Caco-2 (cell line): ENCODE measurements around the gene NAA35. TPM values are rescaled to one million over a fixed set of nuclear protein-coding genes. Genes with fewer than 3 reads are reported as not detected.
"Not testable (repeated sequence)": the region's sequence is repeated elsewhere in the genome, so short reads cannot be mapped to it uniquely, and the experiment has no call there.

Source experiments
- BruUV-seq: library from RNA; stranded (reverse); fragments of 400-500 nt; replicated peaks from 2 replicates; lab custom pipeline; 2021; lab: Mats Ljungman, UMichigan
- CTCF ChIA-PET: fragments of 300-600 bp; sonication (Branson Sonifier 250); formaldehyde crosslinking; loops from one replicate; lab custom pipeline; 2022; ENCODE audit warnings: antibody characterized with exemption; lab: Charles Lee
- POLR2A ChIA-PET: fragments of 300-600 bp; sonication (Branson Sonifier 250); formaldehyde crosslinking; loops from one replicate; lab custom pipeline; 2022; ENCODE audit warnings: antibody characterized with exemption; lab: Charles Lee
- DNase-seq, 2 experiments: peaks; one replicate each; pipeline versions ENCODE4 v3.0.0 to v3.0.0-alpha.2; 2020 to 2022
- H3K27me3 ChIP-seq: replicated peaks from 2 replicates; pipeline ENCODE4 v1.6.0; 2011; ENCODE audit warnings: low read length; ENCODE audit not compliant: control insufficient read depth, insufficient read depth
- H3K36me3 ChIP-seq: 2 replicates; pipeline ENCODE4 v1.5.1; 2011; ENCODE audit warnings: low read length; ENCODE audit not compliant: control insufficient read depth, insufficient read depth
- H3K4me1 ChIP-seq: fragments of 250-450 bp; sonication (Bioruptor Pico); 2 replicates; pipeline ENCODE4 v1.5.1; 2020; ENCODE audit warnings: mild to moderate bottlenecking
- H3K4me3 ChIP-seq: 2 replicates; pipeline ENCODE4 v1.5.1; 2011; ENCODE audit warnings: low read depth, mild to moderate bottlenecking, control low read depth, low read length
- H3K9me3 ChIP-seq: fragments of 250-450 bp; sonication (Bioruptor Pico); 2 replicates; pipeline ENCODE4 v1.5.1; 2020; ENCODE audit warnings: mild to moderate bottlenecking, moderate library complexity
- H3K27ac Mint-ChIP-seq: one replicate; pipeline ENCODE4 v1.8.0; 2022; ENCODE audit warnings: mixed read lengths; ENCODE audit not compliant: unreplicated experiment
- H3K27me3 Mint-ChIP-seq: one replicate; pipeline ENCODE4 v1.8.0; 2022; ENCODE audit warnings: mixed read lengths; ENCODE audit not compliant: insufficient read depth, unreplicated experiment
- H3K36me3 Mint-ChIP-seq: one replicate; pipeline ENCODE4 v1.8.0; 2022; ENCODE audit warnings: mild to moderate bottlenecking, mixed read lengths; ENCODE audit not compliant: insufficient read depth, unreplicated experiment
- H3K4me1 Mint-ChIP-seq: one replicate; pipeline ENCODE4 v1.8.0; 2022; ENCODE audit warnings: low read depth, mixed read lengths; ENCODE audit not compliant: unreplicated experiment
- H3K4me3 Mint-ChIP-seq: one replicate; pipeline ENCODE4 v1.8.0; 2022; ENCODE audit warnings: mild to moderate bottlenecking, moderate library complexity, mixed read lengths; ENCODE audit not compliant: unreplicated experiment
- H3K9me3 Mint-ChIP-seq: one replicate; pipeline ENCODE4 v1.8.0; 2022; ENCODE audit warnings: mixed read lengths; ENCODE audit not compliant: unreplicated experiment
- intact Hi-C: fragments of 100-400 bp; cut with micrococcal nuclease; formaldehyde crosslinking; loops from one replicate; pipeline ENCODE4 v1.10.0; 2022; ENCODE audit not compliant: unreplicated experiment
- total RNA-seq: library from RNA; stranded (reverse); gene quantifications from 2 replicates; pipeline ENCODE4 v1.2.3, GENCODE V29; 2022
- TF ChIP-seq, protein P1 (sequence below), 2 experiments: fragments of 200-600 bp in 1 of 2; IDR thresholded peaks; 1 replicate in 1 of 2; 2 replicates in 1 of 2; pipeline versions ENCODE4 v1.5.1 to v1.8.0; 2011 to 2022; ENCODE audit warnings: antibody characterized with exemption in 1 of 2, control low read depth in 1 of 2, inconsistent platforms in 1 of 2, low read depth in 1 of 2, low read length in 1 of 2, mild to moderate bottlenecking in 1 of 2, moderate library complexity in 1 of 2; ENCODE audit not compliant: insufficient read depth in 1 of 2, severe bottlenecking in 1 of 2, unreplicated experiment in 1 of 2

Gene NAA35
- total RNA-seq, 1 experiment from 2014 or later: 24.1 TPM

DNA sequence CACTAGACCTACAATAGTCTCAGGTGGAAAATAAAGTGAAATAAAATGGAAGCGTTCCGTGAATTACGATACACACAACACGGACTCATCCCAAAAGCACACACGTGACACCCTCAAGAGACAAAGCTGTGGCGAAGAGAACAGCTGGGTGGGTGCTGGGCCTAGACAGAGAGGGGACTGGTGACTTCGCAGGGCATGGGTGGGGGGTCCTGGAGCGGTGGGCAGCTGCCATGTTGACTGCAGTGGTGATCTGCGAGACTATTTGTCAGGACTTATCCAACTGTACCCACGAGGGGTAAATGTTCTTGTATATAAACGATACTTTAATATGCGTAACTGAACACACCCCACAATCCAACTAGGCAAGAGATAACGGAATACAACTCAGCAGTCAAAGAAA is 106.4 kb downstream of the NAA35 start:
- no peaks in the 10 kb centered on the region; the same call in 1 of the 2 replicates for H3K36me3 ChIP-seq
- ChIA-PET POLR2A (no interaction called here), CTCF (no interaction called here)
- H3K4me3 Mint-ChIP-seq: no peak overlapping the region
- no peaks in the 10 kb centered on the region for H3K9me3 Mint-ChIP-seq
- TF ChIP-seq, protein P1, sequence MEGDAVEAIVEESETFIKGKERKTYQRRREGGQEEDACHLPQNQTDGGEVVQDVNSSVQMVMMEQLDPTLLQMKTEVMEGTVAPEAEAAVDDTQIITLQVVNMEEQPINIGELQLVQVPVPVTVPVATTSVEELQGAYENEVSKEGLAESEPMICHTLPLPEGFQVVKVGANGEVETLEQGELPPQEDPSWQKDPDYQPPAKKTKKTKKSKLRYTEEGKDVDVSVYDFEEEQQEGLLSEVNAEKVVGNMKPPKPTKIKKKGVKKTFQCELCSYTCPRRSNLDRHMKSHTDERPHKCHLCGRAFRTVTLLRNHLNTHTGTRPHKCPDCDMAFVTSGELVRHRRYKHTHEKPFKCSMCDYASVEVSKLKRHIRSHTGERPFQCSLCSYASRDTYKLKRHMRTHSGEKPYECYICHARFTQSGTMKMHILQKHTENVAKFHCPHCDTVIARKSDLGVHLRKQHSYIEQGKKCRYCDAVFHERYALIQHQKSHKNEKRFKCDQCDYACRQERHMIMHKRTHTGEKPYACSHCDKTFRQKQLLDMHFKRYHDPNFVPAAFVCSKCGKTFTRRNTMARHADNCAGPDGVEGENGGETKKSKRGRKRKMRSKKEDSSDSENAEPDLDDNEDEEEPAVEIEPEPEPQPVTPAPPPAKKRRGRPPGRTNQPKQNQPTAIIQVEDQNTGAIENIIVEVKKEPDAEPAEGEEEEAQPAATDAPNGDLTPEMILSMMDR (IDR thresholded peaks at IDR 0.05; ENCODE audit: insufficient read depth in 1 of 2, low read depth in 1 of 2, low read length in 1 of 2, severe bottlenecking in 1 of 2, unreplicated experiment in 1 of 2): no peak
- intact Hi-C loops: no loop called here
- no peak for DNase-seq
- no peaks in the 10 kb centered on the region for H3K9me3 ChIP-seq
- H3K36me3 Mint-ChIP-seq: no peaks in the 10 kb centered on the region
- H3K4me1 ChIP-seq: no peaks in the 10 kb centered on the region
- no peaks in the 10 kb centered on the region for H3K27me3 Mint-ChIP-seq
- no peaks in the 10 kb centered on the region for H3K27me3 ChIP-seq
- no TSS peak for BruUV-seq
- H3K27ac Mint-ChIP-seq: peak overlapping the region; percentile 42
- H3K4me3 ChIP-seq: no peak overlapping the region
- H3K4me1 Mint-ChIP-seq: no peaks in the 10 kb centered on the region

DNA sequence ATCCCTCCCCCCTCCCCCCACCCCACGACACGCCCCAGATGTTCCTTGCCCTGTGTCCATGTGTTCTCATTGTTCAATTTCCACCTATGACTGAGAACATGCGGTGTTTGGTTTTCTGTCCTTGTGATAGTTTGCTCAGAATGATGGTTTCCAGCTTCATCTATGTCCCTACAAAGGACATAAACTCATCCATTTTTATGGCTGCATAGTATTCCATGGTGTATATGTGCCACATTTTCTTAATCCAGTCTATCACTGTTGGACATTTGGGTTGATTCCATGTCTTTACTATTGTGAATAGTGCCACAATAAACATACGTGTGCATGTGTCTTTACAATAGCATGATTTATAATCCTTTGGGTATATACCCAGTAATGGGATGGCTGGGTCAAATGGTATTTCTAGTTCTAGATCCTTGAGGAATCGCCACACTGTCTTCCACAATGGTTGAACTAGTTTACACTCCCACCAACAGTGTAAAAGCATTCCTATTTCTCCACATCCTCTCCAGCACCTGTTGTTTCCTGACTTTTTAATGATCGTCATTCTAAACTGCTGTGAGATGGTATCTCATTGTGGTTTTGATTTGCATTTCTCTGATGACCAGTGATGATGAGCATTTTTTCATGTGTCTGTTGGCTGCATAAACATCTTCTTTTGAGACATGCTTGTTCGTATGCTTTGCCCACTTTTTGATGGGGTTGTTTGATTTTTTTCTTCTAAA is 107.2 kb downstream of the NAA35 start:
- H3K36me3 Mint-ChIP-seq, intact Hi-C loops, CTCF ChIA-PET, H3K27me3 Mint-ChIP-seq, H3K27ac Mint-ChIP-seq, H3K4me3 Mint-ChIP-seq, H3K4me1 ChIP-seq, H3K4me3 ChIP-seq, H3K9me3 ChIP-seq, DNase-seq, BruUV-seq, POLR2A ChIA-PET, H3K4me1 Mint-ChIP-seq, H3K9me3 Mint-ChIP-seq, H3K36me3 ChIP-seq, H3K27me3 ChIP-seq: not testable (repeated sequence)

DNA sequence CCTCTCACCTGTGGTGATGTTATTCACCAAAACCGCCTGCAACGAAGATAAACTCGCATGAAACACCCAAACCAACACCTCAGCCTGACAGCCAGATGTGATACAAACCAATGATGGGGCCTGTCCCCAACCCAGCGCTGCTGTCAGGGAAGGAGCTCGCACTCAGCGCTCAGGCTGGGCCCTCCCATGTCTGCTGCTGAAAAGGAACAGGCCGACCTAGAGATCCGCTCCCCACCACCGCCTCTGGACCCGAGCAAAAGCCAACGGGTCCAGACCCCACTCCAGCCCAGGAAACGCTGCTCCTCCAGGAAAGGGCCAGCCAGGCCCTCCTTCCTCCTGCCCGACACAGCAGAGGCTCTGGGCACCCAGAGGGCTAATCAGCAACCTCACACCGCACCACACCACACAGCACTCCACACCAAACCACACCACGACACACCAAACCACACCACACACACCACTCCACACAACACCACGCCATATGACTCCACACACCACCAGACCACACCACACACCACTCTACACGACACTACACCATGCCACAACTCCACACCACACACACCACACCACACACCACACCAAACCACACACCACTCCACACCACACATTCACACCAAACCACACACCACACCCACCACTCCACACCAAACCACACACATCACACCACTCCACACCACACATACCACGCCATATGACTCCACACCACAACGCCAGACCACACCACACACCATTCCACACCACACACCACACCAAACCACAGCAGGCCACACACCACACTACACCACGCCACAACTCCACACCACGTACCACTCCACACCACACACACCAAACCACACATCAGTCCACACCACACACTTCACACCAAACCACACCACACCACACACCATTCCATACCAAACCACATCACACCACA is 111.9 kb downstream of the NAA35 start:
- Histone ChIP-seq H3K36me3 (no peaks in the 10 kb centered on the region), H3K9me3 (no peaks in the 10 kb centered on the region), H3K4me1 (no peaks in the 10 kb centered on the region), H3K4me3 (no peak overlapping the region), H3K27me3 (no peaks in the 10 kb centered on the region)
- no TSS peak for BruUV-seq
- intact Hi-C loops: no loop called here
- Mint-ChIP-seq H3K27me3 (no peaks in the 10 kb centered on the region), H3K4me3 (no peak overlapping the region), H3K36me3 (no peaks in the 10 kb centered on the region), H3K27ac (no peak overlapping the region), H3K9me3 (no peaks in the 10 kb centered on the region), H3K4me1 (no peaks in the 10 kb centered on the region)
- TF ChIP-seq, protein P1 (IDR thresholded peaks at IDR 0.05; ENCODE audit: insufficient read depth in 1 of 2, low read depth in 1 of 2, low read length in 1 of 2, severe bottlenecking in 1 of 2, unreplicated experiment in 1 of 2): no peak
- DNase-seq: no peak
- ChIA-PET CTCF (no interaction called here), POLR2A (interaction anchor here (0.5 kb wide), 1 partner anchor 42 kb away, joined by 3 read pairs; no protein-coding TSS in a partner anchor)
